SU-DHL-6 (cell line): ENCODE measurements around the gene FAM171A1.

Experiments used
- CTCF ChIP-seq: fragments of 200-600 bp; sonication (generic); IDR thresholded peaks from one replicate; pipeline ENCODE4 v1.5.1; 2017; ENCODE audit warnings: antibody characterized with exemption, mild to moderate bottlenecking, low read length, moderate library complexity; ENCODE audit not compliant: insufficient read depth, poor library complexity, severe bottlenecking
- EZH2phosphoT487 ChIP-seq: fragments of 200-600 bp; sonication (generic), shearing (Covaris generic); conservative IDR thresholded peaks from 2 replicates; pipeline ENCODE4 v1.6.1; 2018; ENCODE audit warnings: mild to moderate bottlenecking, antibody characterized with exemption, low read length, moderate library complexity, mixed read lengths

- TF ChIP-seq CTCF (no peak), EZH2phosphoT487 (no peak)
These were observed 58.0 kb downstream of the FAM171A1 start for GRCh38 chr10:15313047-15313446.
